ENCODE measurements around the gene ROCK2.
"Not testable (repeated sequence)": the region's sequence is repeated elsewhere in the genome, so short reads cannot be mapped to it uniquely, and the experiment has no call there.

The ROCK2 gene

GRCh38 chr2:11285499-11285898 lies 58.9 kb downstream of the ROCK2 start:
- H3K27me3 ChIP-seq (ENCODE audit: insufficient read depth, low read length) = no peaks in the 10 kb centered on the region
- no peak overlapping the region for H3K27ac ChIP-seq (ENCODE audit: low read depth, low read length)
- H3K9ac ChIP-seq (ENCODE audit: low read depth, low read length) = no peak overlapping the region
- H3K36me3 ChIP-seq (ENCODE audit: insufficient read depth, low read length) = peaks cover 32% of the 10 kb centered on the region
- H3K4me3 ChIP-seq (ENCODE audit: low read length) = no peak overlapping the region
- WGBS = 100% methylated on average over 2 of the region's 2 CpGs
- H3K4me1 ChIP-seq (ENCODE audit: insufficient read depth, low read length) = peaks cover 8% of the 10 kb centered on the region; the same call in 1 of the 2 replicates
- H3K9me3 ChIP-seq (ENCODE audit: insufficient read depth, low read depth, low read length) = peaks cover 8% of the 10 kb centered on the region; the same call in 1 of the 2 replicates

- Histone ChIP-seq H3K4me1 (ENCODE audit: insufficient read depth, low read length) (0 out of 2 replicates have a peak, but pooled peaks cover 4% of the 10 kb centered on the region), H3K9ac (ENCODE audit: low read depth, low read length) (no peak overlapping the region), H3K27me3 (ENCODE audit: insufficient read depth, low read length) (no peaks in the 10 kb centered on the region), H3K4me3 (ENCODE audit: low read length) (no peak overlapping the region), H3K9me3 (ENCODE audit: insufficient read depth, low read depth, low read length) (peaks cover 8% of the 10 kb centered on the region; the same call in 1 of the 2 replicates), H3K36me3 (ENCODE audit: insufficient read depth, low read length) (peaks cover 41% of the 10 kb centered on the region), H3K27ac (ENCODE audit: low read depth, low read length) (no peak overlapping the region)
- WGBS = 98% methylated on average over 3 of the region's 3 CpGs
These were observed 63.2 kb downstream of the ROCK2 start for GRCh38 chr2:11281186-11281585.

- H3K27me3 ChIP-seq (ENCODE audit: insufficient read depth, low read length) = no peaks in the 10 kb centered on the region
- H3K4me3 ChIP-seq (ENCODE audit: low read length) = no peak overlapping the region
- H3K27ac ChIP-seq (ENCODE audit: low read depth, low read length) = no peak overlapping the region
- peaks cover 8% of the 10 kb centered on the region; the same call in 1 of the 2 replicates for H3K9me3 ChIP-seq (ENCODE audit: insufficient read depth, low read depth, low read length)
- 98% methylated on average over 3 of the region's 3 CpGs for WGBS
- no peak overlapping the region for H3K9ac ChIP-seq (ENCODE audit: low read depth, low read length)
- 0 out of 2 replicates have a peak, but pooled peaks cover 8% of the 10 kb centered on the region for H3K4me1 ChIP-seq (ENCODE audit: insufficient read depth, low read length)
- peaks cover 37% of the 10 kb centered on the region for H3K36me3 ChIP-seq (ENCODE audit: insufficient read depth, low read length)
These were observed 63.7 kb downstream of the ROCK2 start for GRCh38 chr2:11280713-11281112.

GRCh38 chr2:11279398-11279797 lies 65.0 kb downstream of the ROCK2 start:
- Histone ChIP-seq H3K27me3 (ENCODE audit: insufficient read depth, low read length) (no peaks in the 10 kb centered on the region), H3K9me3 (ENCODE audit: insufficient read depth, low read depth, low read length) (peaks cover 8% of the 10 kb centered on the region; the same call in 1 of the 2 replicates), H3K9ac (ENCODE audit: low read depth, low read length) (no peak overlapping the region), H3K4me3 (ENCODE audit: low read length) (no peak overlapping the region), H3K36me3 (ENCODE audit: insufficient read depth, low read length) (peaks cover 26% of the 10 kb centered on the region), H3K27ac (ENCODE audit: low read depth, low read length) (no peak overlapping the region), H3K4me1 (ENCODE audit: insufficient read depth, low read length) (0 out of 2 replicates have a peak, but pooled peaks cover 8% of the 10 kb centered on the region)
- WGBS = 94% methylated on average over 3 of the region's 4 CpGs

- Histone ChIP-seq H3K4me1 (ENCODE audit: insufficient read depth, low read length) (0 out of 2 replicates have a peak, but pooled peaks cover 8% of the 10 kb centered on the region), H3K27ac (ENCODE audit: low read depth, low read length) (no peak overlapping the region), H3K36me3 (ENCODE audit: insufficient read depth, low read length) (peaks cover 17% of the 10 kb centered on the region), H3K4me3 (ENCODE audit: low read length) (no peak overlapping the region), H3K9me3 (ENCODE audit: insufficient read depth, low read depth, low read length) (no peaks in the 10 kb centered on the region), H3K9ac (ENCODE audit: low read depth, low read length) (no peak overlapping the region), H3K27me3 (ENCODE audit: insufficient read depth, low read length) (no peaks in the 10 kb centered on the region)
These were observed 66.2 kb downstream of the ROCK2 start for GRCh38 chr2:11278219-11278618.

GRCh38 chr2:11275910-11276309 lies 68.5 kb downstream of the ROCK2 start:
- Histone ChIP-seq H3K27me3 (ENCODE audit: insufficient read depth, low read length) (no peaks in the 10 kb centered on the region), H3K36me3 (ENCODE audit: insufficient read depth, low read length) (peaks cover 19% of the 10 kb centered on the region), H3K4me1 (ENCODE audit: insufficient read depth, low read length) (0 out of 2 replicates have a peak, but pooled peaks cover 8% of the 10 kb centered on the region), H3K27ac (ENCODE audit: low read depth, low read length) (no peak overlapping the region), H3K4me3 (ENCODE audit: low read length) (no peak overlapping the region), H3K9me3 (ENCODE audit: insufficient read depth, low read depth, low read length) (no peaks in the 10 kb centered on the region), H3K9ac (ENCODE audit: low read depth, low read length) (no peak overlapping the region)
- 77% methylated on average over 6 of the region's 6 CpGs for WGBS

GRCh38 chr2:11270891-11271290 lies 73.5 kb downstream of the ROCK2 start:
- Histone ChIP-seq H3K9ac (ENCODE audit: low read depth, low read length) (no peak overlapping the region), H3K27ac (ENCODE audit: low read depth, low read length) (no peak overlapping the region), H3K4me1 (ENCODE audit: insufficient read depth, low read length) (0 out of 2 replicates have a peak, but pooled peaks cover under 1% of the 10 kb centered on the region), H3K4me3 (ENCODE audit: low read length) (no peak overlapping the region), H3K36me3 (ENCODE audit: insufficient read depth, low read length) (peaks cover 11% of the 10 kb centered on the region; the same call in 1 of the 2 replicates), H3K9me3 (ENCODE audit: insufficient read depth, low read depth, low read length) (no peaks in the 10 kb centered on the region), H3K27me3 (ENCODE audit: insufficient read depth, low read length) (no peaks in the 10 kb centered on the region)
- WGBS = 100% methylated on average over 2 of the region's 2 CpGs

GRCh38 chr2:11267931-11268330 lies 76.5 kb downstream of the ROCK2 start:
- WGBS = 93% methylated on average over 3 of the region's 3 CpGs
- no peak overlapping the region for H3K27ac ChIP-seq (ENCODE audit: low read depth, low read length)
- H3K9ac ChIP-seq (ENCODE audit: low read depth, low read length) = no peak overlapping the region

GRCh38 chr2:11264818-11265217 lies 79.6 kb downstream of the ROCK2 start:
- Histone ChIP-seq H3K27ac (ENCODE audit: low read depth, low read length) (no peak overlapping the region), H3K27me3 (ENCODE audit: insufficient read depth, low read length) (no peaks in the 10 kb centered on the region), H3K36me3 (ENCODE audit: insufficient read depth, low read length) (no peaks in the 10 kb centered on the region), H3K4me3 (ENCODE audit: low read length) (no peak overlapping the region), H3K9ac (ENCODE audit: low read depth, low read length) (no peak overlapping the region), H3K9me3 (ENCODE audit: insufficient read depth, low read depth, low read length) (no peaks in the 10 kb centered on the region), H3K4me1 (ENCODE audit: insufficient read depth, low read length) (no peaks in the 10 kb centered on the region)
- 100% methylated on average over 1 of the region's 1 CpG for WGBS

More at GRCh38 chr2:11267931-11268330, 76.5 kb downstream of the ROCK2 start:
- Histone ChIP-seq H3K36me3 (ENCODE audit: insufficient read depth, low read length) (peaks cover 11% of the 10 kb centered on the region; the same call in 1 of the 2 replicates), H3K9me3 (ENCODE audit: insufficient read depth, low read depth, low read length) (no peaks in the 10 kb centered on the region), H3K4me1 (ENCODE audit: insufficient read depth, low read length) (no peaks in the 10 kb centered on the region), H3K27me3 (ENCODE audit: insufficient read depth, low read length) (no peaks in the 10 kb centered on the region), H3K4me3 (ENCODE audit: low read length) (no peak overlapping the region)

- Histone ChIP-seq H3K36me3 (ENCODE audit: insufficient read depth, low read length) (no peaks in the 10 kb centered on the region), H3K27me3 (ENCODE audit: insufficient read depth, low read length) (no peaks in the 10 kb centered on the region), H3K9me3 (ENCODE audit: insufficient read depth, low read depth, low read length) (no peaks in the 10 kb centered on the region), H3K9ac (ENCODE audit: low read depth, low read length) (no peak overlapping the region), H3K4me1 (ENCODE audit: insufficient read depth, low read length) (no peaks in the 10 kb centered on the region), H3K27ac (ENCODE audit: low read depth, low read length) (no peak overlapping the region), H3K4me3 (ENCODE audit: low read length) (no peak overlapping the region)
- 98% methylated on average over 2 of the region's 2 CpGs for WGBS
These were observed 80.4 kb downstream of the ROCK2 start for GRCh38 chr2:11264007-11264406.

GRCh38 chr2:11263177-11263576 lies 81.3 kb downstream of the ROCK2 start:
- no peaks in the 10 kb centered on the region for H3K36me3 ChIP-seq (ENCODE audit: insufficient read depth, low read length)
- no peak overlapping the region for H3K9ac ChIP-seq (ENCODE audit: low read depth, low read length)
- 100% methylated on average over 1 of the region's 1 CpG for WGBS
- no peak overlapping the region for H3K27ac ChIP-seq (ENCODE audit: low read depth, low read length)
- H3K9me3 ChIP-seq (ENCODE audit: insufficient read depth, low read depth, low read length) = no peaks in the 10 kb centered on the region
- H3K4me3 ChIP-seq (ENCODE audit: low read length) = no peak overlapping the region
- no peaks in the 10 kb centered on the region for H3K4me1 ChIP-seq (ENCODE audit: insufficient read depth, low read length)
- H3K27me3 ChIP-seq (ENCODE audit: insufficient read depth, low read length) = no peaks in the 10 kb centered on the region

- 92% methylated on average over 2 of the region's 2 CpGs for WGBS
These were observed 82.0 kb downstream of the ROCK2 start for GRCh38 chr2:11262438-11262837.

More at GRCh38 chr2:11262438-11262837, 82.0 kb downstream of the ROCK2 start:
- not testable (repeated sequence) for H3K27me3 ChIP-seq (ENCODE audit: insufficient read depth, low read length); H3K4me3 ChIP-seq (ENCODE audit: low read length); H3K27ac ChIP-seq (ENCODE audit: low read depth, low read length); H3K9me3 ChIP-seq (ENCODE audit: insufficient read depth, low read depth, low read length); H3K4me1 ChIP-seq (ENCODE audit: insufficient read depth, low read length); H3K9ac ChIP-seq (ENCODE audit: low read depth, low read length); H3K36me3 ChIP-seq (ENCODE audit: insufficient read depth, low read length)
